ENCODE data around the gene PPFIBP1.

GRCh38 chr12:27645671-27646070, 121.7 kb downstream of the PPFIBP1 start:
- TF ChIP-seq CTCF (IDR thresholded peaks at IDR 0.05; ENCODE audit: low read depth, low read length) (no peak), EZH2phosphoT487 (IDR thresholded peaks at IDR 0.05; ENCODE audit: low read depth) (no peak)

All from OCI-LY3 (cell line).